SH-SY5Y (cell line): Measurements from ENCODE around the gene RBMS3.

Experiments
- GATA2 ChIP-seq: IDR thresholded peaks from 2 replicates; pipeline ENCODE4 v1.6.1; 2011; ENCODE audit warnings: mild to moderate bottlenecking, low read depth, low read length
- GATA3 ChIP-seq: IDR thresholded peaks from 2 replicates; pipeline ENCODE4 v1.6.1; 2011; ENCODE audit warnings: low read depth, mild to moderate bottlenecking, low read length, moderate library complexity

DNA sequence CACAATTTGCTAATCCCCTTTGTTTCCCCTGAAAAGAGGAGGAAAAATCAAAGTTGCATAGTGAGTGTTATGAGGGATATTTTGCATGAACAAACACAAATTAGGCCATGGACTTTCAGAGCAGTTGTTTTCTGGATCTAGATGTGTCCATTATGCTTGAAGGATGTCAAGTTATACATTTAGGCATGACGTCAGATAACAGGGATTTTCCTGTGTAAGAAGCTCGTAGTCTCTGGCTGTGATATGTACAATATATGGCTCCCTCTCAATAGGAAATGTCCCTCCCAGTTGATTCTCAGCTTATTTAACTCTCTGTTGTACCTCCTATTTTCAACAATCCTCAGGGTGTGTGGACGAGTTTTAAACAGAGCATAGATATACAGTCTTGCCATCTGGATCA lies 171.0 kb downstream of the RBMS3 start:
- TF ChIP-seq GATA2 (no peak), GATA3 (no peak)
